ENCODE measurements around the gene CEP162.

GRCh38 chr6:84077645-84078044 lies 149.8 kb downstream of the CEP162 start:
- TF ChIP-seq, protein P1, sequence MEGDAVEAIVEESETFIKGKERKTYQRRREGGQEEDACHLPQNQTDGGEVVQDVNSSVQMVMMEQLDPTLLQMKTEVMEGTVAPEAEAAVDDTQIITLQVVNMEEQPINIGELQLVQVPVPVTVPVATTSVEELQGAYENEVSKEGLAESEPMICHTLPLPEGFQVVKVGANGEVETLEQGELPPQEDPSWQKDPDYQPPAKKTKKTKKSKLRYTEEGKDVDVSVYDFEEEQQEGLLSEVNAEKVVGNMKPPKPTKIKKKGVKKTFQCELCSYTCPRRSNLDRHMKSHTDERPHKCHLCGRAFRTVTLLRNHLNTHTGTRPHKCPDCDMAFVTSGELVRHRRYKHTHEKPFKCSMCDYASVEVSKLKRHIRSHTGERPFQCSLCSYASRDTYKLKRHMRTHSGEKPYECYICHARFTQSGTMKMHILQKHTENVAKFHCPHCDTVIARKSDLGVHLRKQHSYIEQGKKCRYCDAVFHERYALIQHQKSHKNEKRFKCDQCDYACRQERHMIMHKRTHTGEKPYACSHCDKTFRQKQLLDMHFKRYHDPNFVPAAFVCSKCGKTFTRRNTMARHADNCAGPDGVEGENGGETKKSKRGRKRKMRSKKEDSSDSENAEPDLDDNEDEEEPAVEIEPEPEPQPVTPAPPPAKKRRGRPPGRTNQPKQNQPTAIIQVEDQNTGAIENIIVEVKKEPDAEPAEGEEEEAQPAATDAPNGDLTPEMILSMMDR (IDR thresholded peaks at IDR 0.05) = no peak
- no peak for TF ChIP-seq POLR2AphosphoS5 (IDR thresholded peaks at IDR 0.05)

All from breast epithelium (tissue), 3 donors.